GM12878 (cell line): ENCODE results near the gene ZNF396. TPM values are rescaled to one million over a fixed set of nuclear protein-coding genes. Genes with fewer than 3 reads are reported as not detected.

Experiments
- ATAC-seq: fragments of 200-7000 bp; cut with Tn5 transposase; 3 replicates; pipeline ENCODE4 v1.9.1; 2020; ENCODE audit warnings: mild to moderate bottlenecking, moderate library complexity
- BruUV-seq: library from RNA; stranded (reverse); fragments of 400-500 nt; replicated peaks from 2 replicates; lab custom pipeline; 2021; lab: Mats Ljungman, UMichigan
- CTCF ChIA-PET: fragments of 300-600 bp; sonication (Branson Sonifier 250); formaldehyde crosslinking; extraction: SDS; loops from one replicate; lab custom pipeline; 2021; ENCODE audit warnings: inconsistent platforms; lab: Yijun Ruan, JAX
- POLR2A ChIA-PET: fragments of 350-600 bp; formaldehyde crosslinking; extraction: SDS; loops from one replicate; lab custom pipeline; 2021; ENCODE audit warnings: inconsistent platforms; lab: Charles Lee
- RAD21 ChIA-PET: fragments of 300-600 bp; sonication (Branson Sonifier 250); formaldehyde crosslinking; loops from one replicate; lab custom pipeline; 2023; ENCODE audit warnings: antibody characterized with exemption; ENCODE audit not compliant: unreplicated experiment; lab: Charles Lee
- SMC1A ChIA-PET: fragments of 300-600 bp; sonication (Branson Sonifier 250); formaldehyde crosslinking; loops from one replicate; lab custom pipeline; 2023; ENCODE audit not compliant: unreplicated experiment, uncharacterized antibody; lab: Charles Lee
- DNase-seq: peaks from one replicate; pipeline ENCODE4 v3.0.0-alpha.2; 2011; ENCODE audit warnings: low read depth, low spot score
- FAIRE-seq: peaks from 3 replicates; lab custom pipeline; 2011; peaks lifted over from hg19 to GRCh38; lab: Jason Lieb, UNC
- H2AFZ ChIP-seq: 2 replicates; pipeline ENCODE4 v1.6.0; 2011; ENCODE audit warnings: low read depth, low read length, control low read depth; ENCODE audit not compliant: control insufficient read depth
- H3K27ac ChIP-seq: 2 replicates; pipeline ENCODE4 v1.5.1; 2011; ENCODE audit warnings: control low read depth; ENCODE audit not compliant: control insufficient read depth, insufficient read depth
- H3K27me3 ChIP-seq, 2 experiments: replicated peaks in 1 of 2; 2 replicates each; pipeline versions ENCODE4 v1.6.0 to v1.6.1; 2011; ENCODE audit warnings: low read length in 1 of 2; ENCODE audit not compliant: control insufficient read depth in 2 of 2, insufficient read depth in 2 of 2
- H3K36me3 ChIP-seq, 2 experiments: 2 replicates each; pipeline ENCODE4 v1.5.1; 2011; ENCODE audit warnings: low read length in 1 of 2; ENCODE audit not compliant: control insufficient read depth in 2 of 2, insufficient read depth in 2 of 2
- H3K4me1 ChIP-seq: 2 replicates; pipeline ENCODE4 v1.6.1; 2011; ENCODE audit warnings: mild to moderate bottlenecking, low read length, moderate library complexity, mixed read lengths; ENCODE audit not compliant: control insufficient read depth, insufficient read depth
- H3K4me2 ChIP-seq: 2 replicates; pipeline ENCODE4 v1.6.0; 2011; ENCODE audit warnings: control low read depth; ENCODE audit not compliant: control insufficient read depth, insufficient read depth
- H3K4me3 ChIP-seq: fragments of 200-600 bp; sonication (generic); 2 replicates; pipeline ENCODE4 v1.5.1; 2016
- H3K79me2 ChIP-seq: 2 replicates; pipeline ENCODE4 v1.6.0; 2011; ENCODE audit warnings: low read length; ENCODE audit not compliant: control insufficient read depth, insufficient read depth
- H3K9ac ChIP-seq: 2 replicates; pipeline ENCODE4 v1.8.0; 2011; ENCODE audit warnings: low read length, control low read depth, mixed read lengths; ENCODE audit not compliant: control insufficient read depth, insufficient read depth
- H3K9me3 ChIP-seq: replicated peaks from 3 replicates; pipeline ENCODE4 v1.5.1; 2011; ENCODE audit warnings: mild to moderate bottlenecking, low read length; ENCODE audit not compliant: control insufficient read depth, insufficient read depth
- H4K20me1 ChIP-seq: 2 replicates; pipeline ENCODE4 v1.6.0; 2011; ENCODE audit not compliant: control insufficient read depth, insufficient read depth
- ATF2 ChIP-seq: IDR thresholded peaks from 2 replicates; pipeline ENCODE4 v1.6.1; 2012; ENCODE audit warnings: low read length, inconsistent platforms
- CREM ChIP-seq: IDR thresholded peaks from 2 replicates; pipeline ENCODE4 v1.6.1; 2014; ENCODE audit warnings: antibody characterized with exemption, low read depth
- DPF2 ChIP-seq: fragments of 450-650 bp; IDR thresholded peaks from 2 replicates; pipeline ENCODE4 v1.6.1; 2017; ENCODE audit warnings: mild to moderate bottlenecking
- HCFC1 ChIP-seq: fragments of 150-350 bp; IDR thresholded peaks from 2 replicates; pipeline ENCODE4 v1.6.1; 2014; ENCODE audit warnings: low read length
- MLLT1 ChIP-seq: fragments of 450-650 bp; IDR thresholded peaks from 2 replicates; pipeline ENCODE4 v1.6.1; 2016; ENCODE audit warnings: mild to moderate bottlenecking
- MXI1 ChIP-seq: fragments of 150-350 bp; IDR thresholded peaks from 2 replicates; pipeline ENCODE4 v1.6.1; 2011; ENCODE audit warnings: low read depth, mild to moderate bottlenecking, inconsistent platforms, low read length, improper control_type of control experiment
- PKNOX1 ChIP-seq: fragments of 450-650 bp; IDR thresholded peaks from 2 replicates; pipeline ENCODE4 v1.6.1; 2016; ENCODE audit warnings: mild to moderate bottlenecking
- POLR2A ChIP-seq: IDR thresholded peaks from 2 replicates; pipeline ENCODE4 v1.6.1; 2011; ENCODE audit warnings: low read depth, mild to moderate bottlenecking, low read length
- POU2F2 ChIP-seq: IDR thresholded peaks from 3 replicates; pipeline ENCODE4 v1.6.1; 2011; ENCODE audit warnings: low read depth, mild to moderate bottlenecking, low read length, borderline replicate concordance
- RELA ChIP-seq: fragments of 450-650 bp; IDR thresholded peaks from 2 replicates; pipeline ENCODE4 v1.8.0; 2014; ENCODE audit warnings: borderline replicate concordance; ENCODE audit not compliant: partially characterized antibody
- RFX5 ChIP-seq: IDR thresholded peaks from 2 replicates; pipeline ENCODE4 v1.6.1; 2011; ENCODE audit warnings: low read depth, low read length, improper control_type of control experiment
- RUNX3 ChIP-seq: IDR thresholded peaks from 2 replicates; pipeline ENCODE4 v1.6.1; 2012; ENCODE audit warnings: low read length, inconsistent platforms
- SMAD5 ChIP-seq: IDR thresholded peaks from 2 replicates; pipeline ENCODE4 v1.6.1; 2016; ENCODE audit warnings: antibody characterized with exemption, low read depth
- SMARCA5 ChIP-seq: fragments of 450-650 bp; IDR thresholded peaks from 2 replicates; pipeline ENCODE4 v1.6.1; 2017; ENCODE audit warnings: mild to moderate bottlenecking
- TARDBP ChIP-seq: IDR thresholded peaks from 2 replicates; pipeline ENCODE4 v1.6.1; 2016; ENCODE audit warnings: borderline replicate concordance
- ZZZ3 ChIP-seq: IDR thresholded peaks from 2 replicates; pipeline ENCODE4 v1.6.1; 2011; ENCODE audit warnings: low read depth; ENCODE audit not compliant: control insufficient read depth, insufficient read length
- WGBS: methylation state at CpG from one replicate; pipeline ENCODE4 v1.1.6; 2016; ENCODE audit warnings: low lambda C conversion rate; ENCODE audit not compliant: insufficient replicate concordance, insufficient coverage; ENCODE audit errors: missing lambda C conversion rate; 5-methylcytosine and 5-hydroxymethylcytosine counted together
- in situ Hi-C: fragments of 300-500 bp; cut with MboI; formaldehyde crosslinking; loops from 9 replicates; pipeline ENCODE4 v1.14.3; 2018; ENCODE audit warnings: mixed read lengths
- intact Hi-C: fragments of 100-400 bp; cut with micrococcal nuclease; formaldehyde crosslinking; loops from one replicate; pipeline ENCODE4 v1.14.2; 2022; ENCODE audit not compliant: unreplicated experiment
- polyA plus RNA-seq, 11 experiments: library from polyadenylated mRNA; depleted of rRNA in 4 of 11; unstranded in 6 of 11; stranded (reverse) in 5 of 11; fragments of >200 nt; fragmentation: Nextera tagmentation in 4 of 11; fragmentation: Illumina TruSeq in 1 of 11; extraction: Ambion mirVana in 4 of 11; extraction: Trizol in 1 of 11; gene quantifications; 1 replicate in 1 of 11; 2 replicates in 10 of 11; pipeline versions ENCODE4 v1.2.1 to v1.2.3, GENCODE V29; 2011 to 2016; ENCODE audit warnings: inconsistent platforms in 2 of 11, missing spikeins in 2 of 11, low read depth in 1 of 11
- total RNA-seq, 4 experiments: library from RNA; depleted of rRNA in 3 of 4; stranded (reverse); fragments of >200 nt in 3 of 4; fragmentation: Illumina TruSeq in 1 of 4; extraction: Trizol in 1 of 4; gene quantifications; 2 replicates each; pipeline versions ENCODE4 v1.2.1 to v1.2.3, GENCODE V29; 2013 to 2021

The ZNF396 gene
- total and polyA plus RNA-seq, 10 of the 15 experiments (the other 5 are each of a cell fraction or from before 2014, with no cell fraction given), result 0.14 to 0.79 (median 0.47) TPM

- no peaks in the 10 kb centered on the region for H3K36me3 ChIP-seq
- H3K9me3 ChIP-seq, result no peaks in the 10 kb centered on the region; the same call in 1 of the 3 replicates
- in situ Hi-C loops, result no loop called here
- FAIRE-seq (no peak), DNase-seq (no peak)
- ChIA-PET CTCF (no interaction called here), RAD21 (no interaction called here), POLR2A (no interaction called here)
- no peaks in the 10 kb centered on the region for H4K20me1 ChIP-seq
- no TSS peak for BruUV-seq
- no peak overlapping the region for H3K4me3 ChIP-seq
- no peak overlapping the region for H3K27ac ChIP-seq
- intact Hi-C loops, result no loop called here
- H3K4me2 ChIP-seq, result no peak overlapping the region
- H2AFZ ChIP-seq, result no peak overlapping the region
- H3K27me3 ChIP-seq, result no peaks in the 10 kb centered on the region
- no peak overlapping the region for H3K9ac ChIP-seq
- TF ChIP-seq CREM (no peak), ATF2 (no peak), RUNX3 (no peak)
- TF ChIP-seq, all 136 proteins: peak for 0
- no peak for ATAC-seq
- SMC1A ChIA-PET, result no interaction called here
- Histone ChIP-seq H3K79me2 (no peaks in the 10 kb centered on the region), H3K4me1 (peaks cover 22% of the 10 kb centered on the region)
- WGBS, result 4% methylated on average over 1 of the region's 1 CpG
These were observed 40.1 kb upstream of the ZNF396 start for GRCh38 chr18:35417223-35417622.

GRCh38 chr18:35415511-35416073 is 38.5 kb upstream of the ZNF396 start:
- FAIRE-seq (no peak), ATAC-seq (peak; percentile 71), DNase-seq (no peak)
- Histone ChIP-seq H3K27ac (peak overlapping the region; percentile 51), H3K4me2 (peak overlapping the region; percentile 74), H3K79me2 (no peaks in the 10 kb centered on the region), H3K4me3 (peak overlapping the region; percentile 8; the same call in 1 of the 2 replicates), H3K36me3 (no peaks in the 10 kb centered on the region), H3K9ac (no peak overlapping the region), H3K4me1 (peaks cover 27% of the 10 kb centered on the region), H3K27me3 (no peaks in the 10 kb centered on the region), H2AFZ (peak overlapping the region; percentile 37), H4K20me1 (no peaks in the 10 kb centered on the region), H3K9me3 (no peaks in the 10 kb centered on the region; the same call in 1 of the 3 replicates)
- in situ Hi-C loops, result no loop called here
- WGBS, result 1% methylated on average over 5 of the region's 5 CpGs
- CTCF ChIA-PET, result interaction anchor here (0.9 to 3.0 kb wide), 4 partner anchors 63 to 532 kb away, joined by 3 to 11 read pairs (median 4); no protein-coding TSS in a partner anchor
- RAD21 ChIA-PET, result interaction anchor here (0.7 to 2.3 kb wide), 6 partner anchors 33 to 75 kb away, joined by 3 to 9 read pairs (median 3); no protein-coding TSS in a partner anchor
- BruUV-seq, result no TSS peak
- SMC1A ChIA-PET, result interaction anchor here (1.0 to 3.0 kb wide), 6 partner anchors 55 to 97 kb away, joined by 3 to 20 read pairs (median 6); partner anchors contain the start of gene INO80C
- intact Hi-C loops, result no loop called here
- POLR2A ChIA-PET, result no interaction called here
- TF ChIP-seq RFX5 (no peak), SMARCA5 (no peak), POLR2A (no peak), TARDBP (no peak), PKNOX1 (no peak), MXI1 (no peak), POU2F2 (no peak), SMAD5 (no peak), RELA (no peak), MLLT1 (no peak), HCFC1 (no peak), ZZZ3 (no peak), DPF2 (no peak)
